ENCODE measurements around the gene CCDC85C. TPM values are rescaled to one million over a fixed set of nuclear protein-coding genes. Genes with fewer than 3 reads are reported as not detected.

CCDC85C gene
- total RNA-seq, 2 experiments from 2014 or later: 5.8 to 7.5 TPM

GRCh38 chr14:99454246-99454645, 149.8 kb downstream of the CCDC85C start:
- Histone ChIP-seq H3K4me3 (ENCODE audit: low read length) (no peak overlapping the region), H3K9me3 (ENCODE audit: control insufficient read depth in 1 of 2, insufficient read depth in 1 of 2, low read length in 2 of 2) (no peaks in the 10 kb centered on the region), H3K27me3 (ENCODE audit: control insufficient read depth in 1 of 2, insufficient read depth in 2 of 2, low read length in 2 of 2) (no peaks in the 10 kb centered on the region), H3K4me1 (ENCODE audit: insufficient read depth, low read length) (no peaks in the 10 kb centered on the region), H3K36me3 (ENCODE audit: insufficient read depth, low read length) (peaks cover 69% of the 10 kb centered on the region), H3K27ac (ENCODE audit: low read depth in 1 of 2, low read length in 2 of 2) (no peak overlapping the region)
- ChIA-PET POLR2A (no interaction called here), CTCF (no interaction called here)
- ATAC-seq (ENCODE audit: poor library complexity) (no peak), DNase-seq (no peak)
- TF ChIP-seq, protein P1, sequence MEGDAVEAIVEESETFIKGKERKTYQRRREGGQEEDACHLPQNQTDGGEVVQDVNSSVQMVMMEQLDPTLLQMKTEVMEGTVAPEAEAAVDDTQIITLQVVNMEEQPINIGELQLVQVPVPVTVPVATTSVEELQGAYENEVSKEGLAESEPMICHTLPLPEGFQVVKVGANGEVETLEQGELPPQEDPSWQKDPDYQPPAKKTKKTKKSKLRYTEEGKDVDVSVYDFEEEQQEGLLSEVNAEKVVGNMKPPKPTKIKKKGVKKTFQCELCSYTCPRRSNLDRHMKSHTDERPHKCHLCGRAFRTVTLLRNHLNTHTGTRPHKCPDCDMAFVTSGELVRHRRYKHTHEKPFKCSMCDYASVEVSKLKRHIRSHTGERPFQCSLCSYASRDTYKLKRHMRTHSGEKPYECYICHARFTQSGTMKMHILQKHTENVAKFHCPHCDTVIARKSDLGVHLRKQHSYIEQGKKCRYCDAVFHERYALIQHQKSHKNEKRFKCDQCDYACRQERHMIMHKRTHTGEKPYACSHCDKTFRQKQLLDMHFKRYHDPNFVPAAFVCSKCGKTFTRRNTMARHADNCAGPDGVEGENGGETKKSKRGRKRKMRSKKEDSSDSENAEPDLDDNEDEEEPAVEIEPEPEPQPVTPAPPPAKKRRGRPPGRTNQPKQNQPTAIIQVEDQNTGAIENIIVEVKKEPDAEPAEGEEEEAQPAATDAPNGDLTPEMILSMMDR (IDR thresholded peaks at IDR 0.05): no peak
- Mint-ChIP-seq H3K36me3 (ENCODE audit: low read depth) (peaks cover 80% of the 10 kb centered on the region), H3K9me3 (no peaks in the 10 kb centered on the region), H3K27me3 (no peaks in the 10 kb centered on the region), H3K4me1 (ENCODE audit: low read depth) (no peaks in the 10 kb centered on the region), H3K4me3 (no peak overlapping the region), H3K27ac (no peak overlapping the region)
- intact Hi-C loops (cut with DNase I, micrococcal nuclease): no loop called here

GRCh38 chr14:99452968-99453367, 151.0 kb downstream of the CCDC85C start:
- H3K27ac ChIP-seq (ENCODE audit: low read depth in 1 of 2, low read length in 2 of 2): no peak overlapping the region
- Mint-ChIP-seq H3K9me3 (no peaks in the 10 kb centered on the region), H3K4me1 (ENCODE audit: low read depth) (no peaks in the 10 kb centered on the region), H3K27me3 (no peaks in the 10 kb centered on the region), H3K27ac (no peak overlapping the region), H3K4me3 (no peak overlapping the region), H3K36me3 (ENCODE audit: low read depth) (peaks cover 82% of the 10 kb centered on the region)
- no peak overlapping the region for H3K4me3 ChIP-seq (ENCODE audit: low read length)
- no peak for DNase-seq
- POLR2A ChIA-PET: no interaction called here
- intact Hi-C loops (cut with DNase I, micrococcal nuclease): no loop called here
- no peak for ATAC-seq (ENCODE audit: poor library complexity)
- peaks cover 70% of the 10 kb centered on the region for H3K36me3 ChIP-seq (ENCODE audit: insufficient read depth, low read length)
- no peaks in the 10 kb centered on the region for H3K9me3 ChIP-seq (ENCODE audit: control insufficient read depth in 1 of 2, insufficient read depth in 1 of 2, low read length in 2 of 2)
- TF ChIP-seq, protein P1 (IDR thresholded peaks at IDR 0.05): no peak
- H3K27me3 ChIP-seq (ENCODE audit: control insufficient read depth in 1 of 2, insufficient read depth in 2 of 2, low read length in 2 of 2): no peaks in the 10 kb centered on the region
- no peaks in the 10 kb centered on the region for H3K4me1 ChIP-seq (ENCODE audit: insufficient read depth, low read length)
- CTCF ChIA-PET: no interaction called here

DNA sequence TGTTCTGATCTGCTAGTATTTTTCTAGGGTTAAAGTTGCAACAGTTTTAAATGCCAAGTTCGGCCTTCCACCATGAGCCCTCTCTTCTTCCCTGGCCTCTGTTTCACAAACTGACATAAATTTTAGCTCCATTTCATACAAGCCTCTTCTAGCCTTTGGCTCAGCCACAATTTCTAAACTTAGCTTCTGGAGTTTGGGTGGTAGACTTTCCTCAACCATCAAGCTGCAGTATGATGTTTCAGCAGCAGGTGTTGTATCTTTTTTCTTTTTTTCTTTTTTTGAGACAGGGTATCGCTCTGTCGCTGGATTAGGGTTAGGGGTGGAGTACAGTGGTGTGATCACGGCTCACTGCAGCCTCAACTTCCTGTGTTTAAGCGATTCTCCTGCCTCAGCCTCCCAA, 152.8 kb downstream of the CCDC85C start:
- Histone ChIP-seq H3K27ac (ENCODE audit: low read depth in 1 of 2, low read length in 2 of 2) (no peak overlapping the region), H3K36me3 (ENCODE audit: insufficient read depth, low read length) (peaks cover 70% of the 10 kb centered on the region), H3K4me1 (ENCODE audit: insufficient read depth, low read length) (no peaks in the 10 kb centered on the region), H3K27me3 (ENCODE audit: control insufficient read depth in 1 of 2, insufficient read depth in 2 of 2, low read length in 2 of 2) (no peaks in the 10 kb centered on the region), H3K9me3 (ENCODE audit: control insufficient read depth in 1 of 2, insufficient read depth in 1 of 2, low read length in 2 of 2) (no peaks in the 10 kb centered on the region), H3K4me3 (ENCODE audit: low read length) (no peak overlapping the region)
- Mint-ChIP-seq H3K9me3 (no peaks in the 10 kb centered on the region), H3K4me3 (no peak overlapping the region), H3K4me1 (ENCODE audit: low read depth) (no peaks in the 10 kb centered on the region), H3K36me3 (ENCODE audit: low read depth) (peaks cover 85% of the 10 kb centered on the region), H3K27me3 (no peaks in the 10 kb centered on the region), H3K27ac (no peak overlapping the region)
- ChIA-PET CTCF (no interaction called here), POLR2A (interaction anchor here (1.3 kb wide), 1 partner anchor 30 kb away, joined by 4 read pairs; the partner anchor contains the start of genes CCNK and SETD3)
- TF ChIP-seq, protein P1 (IDR thresholded peaks at IDR 0.05): no peak
- intact Hi-C loops (cut with DNase I, micrococcal nuclease): no loop called here
- DNase-seq: no peak
- ATAC-seq (ENCODE audit: poor library complexity): no peak
